Astrocyte (in vitro differentiated cells and primary cell): ENCODE results near the gene FIG4.
"Not testable (repeated sequence)": the region's sequence is repeated elsewhere in the genome, so short reads cannot be mapped to it uniquely, and the experiment has no call there.

ENCODE experiments used
- EZH2 ChIP-seq: IDR thresholded peaks from 2 replicates; pipeline ENCODE4 v1.6.1; 2012; ENCODE audit warnings: mild to moderate bottlenecking, low read length, inconsistent platforms; ENCODE audit not compliant: insufficient read depth
- TF ChIP-seq, protein P1 (sequence below): IDR thresholded peaks from 2 replicates; pipeline ENCODE4 v1.5.1; 2011; ENCODE audit warnings: low read depth, mild to moderate bottlenecking, inconsistent platforms, low read length, moderate library complexity; ENCODE audit not compliant: insufficient read depth

- TF ChIP-seq, protein P1, sequence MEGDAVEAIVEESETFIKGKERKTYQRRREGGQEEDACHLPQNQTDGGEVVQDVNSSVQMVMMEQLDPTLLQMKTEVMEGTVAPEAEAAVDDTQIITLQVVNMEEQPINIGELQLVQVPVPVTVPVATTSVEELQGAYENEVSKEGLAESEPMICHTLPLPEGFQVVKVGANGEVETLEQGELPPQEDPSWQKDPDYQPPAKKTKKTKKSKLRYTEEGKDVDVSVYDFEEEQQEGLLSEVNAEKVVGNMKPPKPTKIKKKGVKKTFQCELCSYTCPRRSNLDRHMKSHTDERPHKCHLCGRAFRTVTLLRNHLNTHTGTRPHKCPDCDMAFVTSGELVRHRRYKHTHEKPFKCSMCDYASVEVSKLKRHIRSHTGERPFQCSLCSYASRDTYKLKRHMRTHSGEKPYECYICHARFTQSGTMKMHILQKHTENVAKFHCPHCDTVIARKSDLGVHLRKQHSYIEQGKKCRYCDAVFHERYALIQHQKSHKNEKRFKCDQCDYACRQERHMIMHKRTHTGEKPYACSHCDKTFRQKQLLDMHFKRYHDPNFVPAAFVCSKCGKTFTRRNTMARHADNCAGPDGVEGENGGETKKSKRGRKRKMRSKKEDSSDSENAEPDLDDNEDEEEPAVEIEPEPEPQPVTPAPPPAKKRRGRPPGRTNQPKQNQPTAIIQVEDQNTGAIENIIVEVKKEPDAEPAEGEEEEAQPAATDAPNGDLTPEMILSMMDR, result not testable (repeated sequence)
- not testable (repeated sequence) for TF ChIP-seq EZH2
These were observed 178.4 kb downstream of the FIG4 start for GRCh38 chr6:109869398-109870088.
